HepG2 (cell line): ENCODE measurements around the gene BCL2L1. TPM values are rescaled to one million over a fixed set of nuclear protein-coding genes. Genes with fewer than 3 reads are reported as not detected.

ENCODE experiments used
- ARHGAP35 ChIP-seq: sonication (generic); formaldehyde crosslinking; IDR thresholded peaks from 2 replicates; pipeline ENCODE4 v1.9.0; 2022; ENCODE audit warnings: mild to moderate bottlenecking, inconsistent platforms, moderate library complexity, missing genetic modification reagents, borderline replicate concordance
- CEBPB ChIP-seq: IDR thresholded peaks from 2 replicates; pipeline ENCODE4 v1.6.1; 2011; ENCODE audit warnings: low read depth, low read length, improper control_type of control experiment, borderline replicate concordance
- HNF4A ChIP-seq: sonication (generic); formaldehyde crosslinking; IDR thresholded peaks from 2 replicates; pipeline ENCODE4 v1.4.0; 2020; ENCODE audit warnings: missing genetic modification reagents
- KMT2B ChIP-seq: IDR thresholded peaks from 2 replicates; pipeline ENCODE4 v1.6.1; 2016; ENCODE audit warnings: missing genetic modification reagents, missing compliant biosample characterization
- PCBP1 ChIP-seq: fragments of 200-400 bp; formaldehyde crosslinking; IDR thresholded peaks from 2 replicates; pipeline ENCODE4 v1.6.1; 2017; ENCODE audit warnings: mild to moderate bottlenecking, low read depth, low read length, borderline replicate concordance
- PITX1 ChIP-seq: sonication (generic); formaldehyde crosslinking; IDR thresholded peaks from 2 replicates; pipeline ENCODE4 v1.5.1; 2020; ENCODE audit warnings: mild to moderate bottlenecking, missing genetic modification reagents
- POLR2G ChIP-seq: fragments of 200-400 bp; formaldehyde crosslinking; IDR thresholded peaks from 2 replicates; pipeline ENCODE4 v1.6.1; 2018; ENCODE audit warnings: mild to moderate bottlenecking, low read depth, low read length, moderate library complexity
- SOX13 ChIP-seq, 3 experiments: fragments of 450-650 bp in 1 of 3; sonication (generic) in 1 of 3; formaldehyde crosslinking in 1 of 3; IDR thresholded peaks in 2 of 3; conservative IDR thresholded peaks in 1 of 3; 2 replicates each; pipeline versions ENCODE4 v1.5.0 to v1.6.1; 2016 to 2020; ENCODE audit warnings: antibody characterized with exemption in 1 of 3, mild to moderate bottlenecking in 1 of 3, missing compliant biosample characterization in 1 of 3, missing genetic modification reagents in 1 of 3, moderate library complexity in 1 of 3
- ZBTB21 ChIP-seq: sonication (generic); formaldehyde crosslinking; IDR thresholded peaks from 2 replicates; pipeline ENCODE4 v1.4.0; 2020; ENCODE audit warnings: missing genetic modification reagents
- ZFY ChIP-seq: sonication (generic); formaldehyde crosslinking; IDR thresholded peaks from 2 replicates; pipeline ENCODE4 v1.4.0; 2020; ENCODE audit warnings: missing genetic modification reagents
- ZNF296 ChIP-seq: sonication (generic); formaldehyde crosslinking; conservative IDR thresholded peaks from 2 replicates; pipeline ENCODE4 v1.5.0; 2020; ENCODE audit warnings: mild to moderate bottlenecking, missing genetic modification reagents
- ZNF766 ChIP-seq: sonication (generic); formaldehyde crosslinking; IDR thresholded peaks from 2 replicates; pipeline ENCODE4 v1.5.0; 2020; ENCODE audit warnings: missing genetic modification reagents, borderline replicate concordance
- ZNF777 ChIP-seq: sonication (generic); formaldehyde crosslinking; IDR thresholded peaks from 2 replicates; pipeline ENCODE4 v1.4.0; 2020; ENCODE audit warnings: missing genetic modification reagents
- polyA plus RNA-seq, 8 experiments: library from polyadenylated mRNA; depleted of rRNA in 3 of 8; stranded (reverse) in 7 of 8; unstranded in 1 of 8; fragments of >200 nt; fragmentation: Illumina TruSeq in 4 of 8; extraction: Trizol in 4 of 8; gene quantifications; 2 replicates each; pipeline versions ENCODE4 v1.2.1 to v1.2.3, GENCODE V29; 2011 to 2016; ENCODE audit warnings: low read depth in 4 of 8, missing spikeins in 1 of 8, mixed read lengths in 1 of 8; ENCODE audit not compliant: insufficient read depth in 1 of 8
- total RNA-seq, 5 experiments: library from RNA; depleted of rRNA; stranded (reverse); fragments of >200 nt; fragmentation: Illumina TruSeq; extraction: Trizol; gene quantifications; 2 replicates each; pipeline ENCODE4 v1.2.3, GENCODE V29; 2016; ENCODE audit warnings: low read depth in 1 of 5
- TF ChIP-seq, protein P1 (sequence below): sonication (generic); formaldehyde crosslinking; IDR thresholded peaks from 2 replicates; pipeline ENCODE4 v1.4.0; 2020; ENCODE audit warnings: missing genetic modification reagents, borderline replicate concordance
- TF ChIP-seq, protein P2 (sequence below): sonication (generic); formaldehyde crosslinking; IDR thresholded peaks from 2 replicates; pipeline ENCODE4 v1.8.1; 2023; ENCODE audit warnings: mild to moderate bottlenecking, missing genetic modification reagents
- TF ChIP-seq, protein P3 (sequence below): sonication (generic); formaldehyde crosslinking; IDR thresholded peaks from 2 replicates; pipeline ENCODE4 v1.5.1; 2020; ENCODE audit warnings: mild to moderate bottlenecking, missing genetic modification reagents

The BCL2L1 gene
- total and polyA plus RNA-seq, 2 of the 13 experiments (the other 11 are each of a cell fraction or from before 2014, with no cell fraction given), result 164 to 258 TPM

DNA sequence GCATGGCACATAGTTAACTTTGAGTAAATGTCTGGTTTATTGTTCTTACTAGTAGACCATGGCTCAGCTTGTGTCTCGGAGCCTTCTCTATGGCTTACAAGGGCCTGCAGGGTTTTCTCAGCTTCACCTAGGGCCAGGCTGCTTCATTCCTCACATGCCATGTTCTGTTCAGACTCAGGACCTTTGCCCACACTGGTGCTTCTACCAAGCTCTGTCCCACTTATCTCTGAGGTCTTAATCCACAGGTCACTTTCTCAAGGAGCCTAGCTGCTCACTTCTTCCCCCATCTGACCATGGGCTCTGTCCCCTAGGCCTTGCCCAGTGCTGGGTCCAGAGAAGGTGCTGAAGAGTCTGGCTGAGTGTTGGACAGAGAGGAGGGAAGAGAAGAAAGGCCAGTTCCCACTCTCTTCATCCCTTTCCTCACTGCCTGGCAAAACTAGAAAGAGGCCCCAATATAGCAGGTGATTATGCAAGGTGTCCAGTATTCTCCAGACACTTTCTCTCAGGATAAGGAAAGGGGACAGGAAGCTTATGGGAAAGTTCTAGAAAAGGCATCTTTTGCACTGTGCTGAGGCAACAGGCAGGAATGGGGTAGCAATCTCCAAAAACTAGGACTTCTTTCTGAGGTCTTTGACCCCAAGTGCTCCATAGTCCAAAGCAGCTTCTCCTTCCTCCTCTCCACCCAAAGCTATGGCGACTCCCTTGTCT, 45.0 kb downstream of the BCL2L1 start (continued):
- TF ChIP-seq SOX13 (IDR thresholded peaks at IDR 0.05) (no peak), SOX13 (CRISPR knock-in tag; conservative IDR thresholded peaks at IDR 0.05 in 1 of 2, IDR thresholded peaks at IDR 0.05 in 1 of 2) (no peak), POLR2G (peak; percentile 3; the same call in 1 of the 2 replicates), ZNF777 (CRISPR knock-in tag) (no peak), KMT2B (CRISPR knock-in tag) (no peak), CEBPB (no peak), ZFY (CRISPR knock-in tag) (no peak), ARHGAP35 (CRISPR knock-in tag) (no peak), HNF4A (CRISPR knock-in tag) (peak; percentile 4; the same call in 1 of the 2 replicates), ZNF766 (CRISPR knock-in tag) (no peak), PITX1 (no peak), PCBP1 (no peak), ZBTB21 (CRISPR knock-in tag) (no peak), ZNF296 (CRISPR knock-in tag) (no peak)
- TF ChIP-seq, protein P1, sequence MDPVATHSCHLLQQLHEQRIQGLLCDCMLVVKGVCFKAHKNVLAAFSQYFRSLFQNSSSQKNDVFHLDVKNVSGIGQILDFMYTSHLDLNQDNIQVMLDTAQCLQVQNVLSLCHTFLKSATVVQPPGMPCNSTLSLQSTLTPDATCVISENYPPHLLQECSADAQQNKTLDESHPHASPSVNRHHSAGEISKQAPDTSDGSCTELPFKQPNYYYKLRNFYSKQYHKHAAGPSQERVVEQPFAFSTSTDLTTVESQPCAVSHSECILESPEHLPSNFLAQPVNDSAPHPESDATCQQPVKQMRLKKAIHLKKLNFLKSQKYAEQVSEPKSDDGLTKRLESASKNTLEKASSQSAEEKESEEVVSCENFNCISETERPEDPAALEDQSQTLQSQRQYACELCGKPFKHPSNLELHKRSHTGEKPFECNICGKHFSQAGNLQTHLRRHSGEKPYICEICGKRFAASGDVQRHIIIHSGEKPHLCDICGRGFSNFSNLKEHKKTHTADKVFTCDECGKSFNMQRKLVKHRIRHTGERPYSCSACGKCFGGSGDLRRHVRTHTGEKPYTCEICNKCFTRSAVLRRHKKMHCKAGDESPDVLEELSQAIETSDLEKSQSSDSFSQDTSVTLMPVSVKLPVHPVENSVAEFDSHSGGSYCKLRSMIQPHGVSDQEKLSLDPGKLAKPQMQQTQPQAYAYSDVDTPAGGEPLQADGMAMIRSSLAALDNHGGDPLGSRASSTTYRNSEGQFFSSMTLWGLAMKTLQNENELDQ (CRISPR knock-in tag), result no peak
- TF ChIP-seq, protein P2, sequence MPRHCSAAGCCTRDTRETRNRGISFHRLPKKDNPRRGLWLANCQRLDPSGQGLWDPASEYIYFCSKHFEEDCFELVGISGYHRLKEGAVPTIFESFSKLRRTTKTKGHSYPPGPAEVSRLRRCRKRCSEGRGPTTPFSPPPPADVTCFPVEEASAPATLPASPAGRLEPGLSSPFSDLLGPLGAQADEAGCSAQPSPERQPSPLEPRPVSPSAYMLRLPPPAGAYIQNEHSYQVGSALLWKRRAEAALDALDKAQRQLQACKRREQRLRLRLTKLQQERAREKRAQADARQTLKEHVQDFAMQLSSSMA (CRISPR knock-in tag), result peak; percentile 36; the same call in 1 of the 2 replicates
- TF ChIP-seq, protein P3, sequence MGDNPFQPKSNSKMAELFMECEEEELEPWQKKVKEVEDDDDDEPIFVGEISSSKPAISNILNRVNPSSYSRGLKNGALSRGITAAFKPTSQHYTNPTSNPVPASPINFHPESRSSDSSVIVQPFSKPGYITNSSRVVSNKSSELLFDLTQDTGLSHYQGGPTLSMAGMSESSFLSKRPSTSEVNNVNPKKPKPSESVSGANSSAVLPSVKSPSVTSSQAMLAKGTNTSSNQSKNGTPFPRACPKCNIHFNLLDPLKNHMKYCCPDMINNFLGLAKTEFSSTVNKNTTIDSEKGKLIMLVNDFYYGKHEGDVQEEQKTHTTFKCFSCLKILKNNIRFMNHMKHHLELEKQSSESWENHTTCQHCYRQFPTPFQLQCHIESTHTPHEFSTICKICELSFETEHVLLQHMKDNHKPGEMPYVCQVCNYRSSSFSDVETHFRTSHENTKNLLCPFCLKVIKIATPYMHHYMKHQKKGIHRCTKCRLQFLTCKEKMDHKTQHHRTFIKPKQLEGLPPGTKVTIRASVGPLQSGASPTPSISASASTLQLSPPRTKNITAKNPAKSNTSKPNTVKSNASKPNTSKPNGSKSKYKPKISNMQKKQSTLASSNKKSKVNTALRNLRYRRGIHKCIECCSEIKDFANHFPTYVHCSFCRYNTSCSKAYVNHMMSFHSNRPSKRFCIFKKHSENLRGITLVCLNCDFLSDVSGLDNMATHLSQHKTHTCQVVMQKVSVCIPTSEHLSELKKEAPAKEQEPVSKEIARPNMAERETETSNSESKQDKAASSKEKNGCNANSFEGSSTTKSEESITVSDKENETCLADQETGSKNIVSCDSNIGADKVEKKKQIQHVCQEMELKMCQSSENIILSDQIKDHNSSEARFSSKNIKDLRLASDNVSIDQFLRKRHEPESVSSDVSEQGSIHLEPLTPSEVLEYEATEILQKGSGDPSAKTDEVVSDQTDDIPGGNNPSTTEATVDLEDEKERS, result 0 out of 2 replicates have a peak, but pooled peaks have one; percentile 44
